Fibroblast of pulmonary artery (primary cell): ENCODE data around the gene LMAN1L.
A peak's percentile ranks its signal among the peaks of the same experiment; 100 is the strongest.

Source experiments
- DNase-seq: peaks from one replicate; pipeline ENCODE4 v3.0.0-alpha.2; 2010; ENCODE audit warnings: low read depth
- H3K4me3 ChIP-seq: replicated peaks from 2 replicates; pipeline ENCODE4 v1.5.1; 2011; ENCODE audit warnings: low read depth, mild to moderate bottlenecking, control low read depth, low read length, moderate library complexity
- TF ChIP-seq, protein P1 (sequence below): IDR thresholded peaks from 2 replicates; pipeline ENCODE4 v1.5.1; 2011; ENCODE audit warnings: mild to moderate bottlenecking, control low read depth, low read length, inconsistent platforms; ENCODE audit errors: missing control alignments

LMAN1L gene

DNA sequence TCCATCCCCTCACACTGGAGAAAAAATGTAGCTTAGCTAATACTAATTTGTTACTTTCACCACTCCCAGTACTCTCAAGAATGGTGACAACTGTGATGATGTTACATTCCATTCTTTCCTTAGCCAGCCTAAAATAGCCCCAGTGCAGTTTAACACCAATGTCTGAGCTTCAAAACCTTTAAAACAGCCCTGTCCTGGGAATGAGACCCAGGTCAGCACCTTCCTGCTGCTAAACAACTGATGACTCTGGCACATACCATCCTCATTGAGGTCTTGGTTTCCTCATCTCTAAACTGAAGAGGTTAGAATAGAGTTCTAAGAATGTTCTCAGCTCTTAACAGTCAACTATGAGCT is 56.7 kb downstream of the LMAN1L start:
- TF ChIP-seq, protein P1, sequence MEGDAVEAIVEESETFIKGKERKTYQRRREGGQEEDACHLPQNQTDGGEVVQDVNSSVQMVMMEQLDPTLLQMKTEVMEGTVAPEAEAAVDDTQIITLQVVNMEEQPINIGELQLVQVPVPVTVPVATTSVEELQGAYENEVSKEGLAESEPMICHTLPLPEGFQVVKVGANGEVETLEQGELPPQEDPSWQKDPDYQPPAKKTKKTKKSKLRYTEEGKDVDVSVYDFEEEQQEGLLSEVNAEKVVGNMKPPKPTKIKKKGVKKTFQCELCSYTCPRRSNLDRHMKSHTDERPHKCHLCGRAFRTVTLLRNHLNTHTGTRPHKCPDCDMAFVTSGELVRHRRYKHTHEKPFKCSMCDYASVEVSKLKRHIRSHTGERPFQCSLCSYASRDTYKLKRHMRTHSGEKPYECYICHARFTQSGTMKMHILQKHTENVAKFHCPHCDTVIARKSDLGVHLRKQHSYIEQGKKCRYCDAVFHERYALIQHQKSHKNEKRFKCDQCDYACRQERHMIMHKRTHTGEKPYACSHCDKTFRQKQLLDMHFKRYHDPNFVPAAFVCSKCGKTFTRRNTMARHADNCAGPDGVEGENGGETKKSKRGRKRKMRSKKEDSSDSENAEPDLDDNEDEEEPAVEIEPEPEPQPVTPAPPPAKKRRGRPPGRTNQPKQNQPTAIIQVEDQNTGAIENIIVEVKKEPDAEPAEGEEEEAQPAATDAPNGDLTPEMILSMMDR = no peak
- no peak overlapping the region for H3K4me3 ChIP-seq

DNA sequence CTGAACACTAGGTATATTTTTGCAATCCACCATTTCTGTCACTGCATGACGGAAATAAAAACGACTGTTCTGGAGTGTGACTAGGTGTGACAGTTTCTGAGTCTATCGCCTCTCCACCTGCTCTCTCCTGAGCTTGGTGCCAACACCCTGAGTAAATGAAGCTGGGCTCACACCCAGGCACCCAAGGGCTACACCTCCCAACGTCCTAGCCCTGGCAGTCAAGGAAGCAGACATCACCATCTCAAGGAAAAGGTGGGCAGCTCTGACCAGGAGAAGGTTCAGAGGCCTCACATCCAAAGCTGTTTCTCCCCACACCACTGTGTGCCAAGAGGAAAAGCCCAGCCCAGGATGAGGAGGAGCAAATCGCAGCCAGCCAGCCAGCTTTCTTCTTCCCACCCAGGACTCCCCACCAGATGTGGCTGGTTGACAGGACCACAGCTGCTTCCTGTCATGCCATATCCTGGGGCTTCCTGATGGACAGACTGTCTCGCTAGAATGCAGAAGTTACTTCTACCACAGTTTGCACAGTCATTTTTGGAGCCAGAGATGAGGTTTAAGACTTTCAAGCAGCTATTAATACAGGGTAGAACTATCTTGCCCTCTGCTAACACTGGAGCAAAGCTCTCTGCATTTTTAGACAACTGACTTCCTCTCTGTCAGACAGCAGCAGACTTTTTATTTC is 57.2 kb downstream of the LMAN1L start:
- TF ChIP-seq, protein P1 = no peak

More for the DNA sequence above, 56.7 kb downstream of the LMAN1L start:
- no peak for DNase-seq

DNA sequence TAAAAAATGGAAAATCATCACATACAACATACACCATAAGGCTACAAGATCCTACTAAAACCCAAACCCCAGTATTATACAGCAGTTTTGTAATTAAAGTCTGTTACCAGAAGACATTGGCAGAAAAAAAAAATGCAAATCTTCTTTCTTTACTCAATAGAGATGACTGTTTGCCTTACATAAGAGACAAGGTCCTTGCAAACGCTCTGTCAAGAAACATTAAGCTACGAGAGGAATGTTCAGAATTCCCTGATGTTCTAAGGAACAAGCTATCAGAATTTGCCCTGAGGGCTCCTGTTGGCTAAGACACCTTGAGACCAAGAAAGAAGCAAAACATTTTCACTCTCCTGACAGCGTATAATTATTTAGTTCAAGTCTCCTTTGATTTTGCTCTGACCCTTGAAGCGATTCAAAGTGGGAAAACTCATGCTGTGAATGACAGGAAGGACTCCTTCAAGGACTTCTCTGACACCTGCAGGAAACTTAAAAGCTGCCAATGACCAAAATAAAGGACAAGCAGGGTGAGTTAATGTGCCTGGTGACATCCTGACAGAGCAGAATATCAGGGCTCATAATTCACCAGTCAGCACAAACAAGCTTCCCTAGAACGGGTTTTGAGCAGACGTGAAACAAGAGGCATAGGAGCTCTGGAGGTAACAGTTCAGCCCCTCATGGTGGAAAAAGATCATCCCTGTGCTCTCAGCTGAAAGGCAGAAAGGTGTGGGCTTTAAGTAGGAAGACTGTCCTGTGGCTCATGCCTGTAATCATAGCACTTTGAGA is 58.0 kb downstream of the LMAN1L start:
- TF ChIP-seq, protein P1 = no peak
- no peak overlapping the region for H3K4me3 ChIP-seq
- peak; percentile 10 for DNase-seq

More for the DNA sequence above, 57.2 kb downstream of the LMAN1L start:
- no peak overlapping the region for H3K4me3 ChIP-seq
- DNase-seq = peak; percentile 65

DNA sequence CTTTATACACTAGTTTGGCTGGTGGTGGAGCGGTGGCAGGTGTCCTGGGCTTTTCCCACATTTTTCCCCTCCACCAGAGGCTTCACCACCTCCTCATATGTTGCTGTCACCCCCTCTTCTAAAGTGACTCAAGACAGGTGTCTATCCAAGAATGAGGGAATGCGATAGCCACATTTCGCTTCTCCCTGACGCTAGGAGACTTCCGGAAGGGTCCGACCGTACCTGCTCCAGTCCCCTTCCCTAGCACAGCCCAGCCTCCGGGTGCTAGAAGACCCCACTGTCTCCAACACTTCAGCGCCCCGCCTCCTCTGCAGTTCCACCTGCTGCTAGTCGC is 60.0 kb downstream of the LMAN1L start:
- H3K4me3 ChIP-seq = peak overlapping the region; percentile 71
- DNase-seq = no peak
- TF ChIP-seq, protein P1 = no peak

DNA sequence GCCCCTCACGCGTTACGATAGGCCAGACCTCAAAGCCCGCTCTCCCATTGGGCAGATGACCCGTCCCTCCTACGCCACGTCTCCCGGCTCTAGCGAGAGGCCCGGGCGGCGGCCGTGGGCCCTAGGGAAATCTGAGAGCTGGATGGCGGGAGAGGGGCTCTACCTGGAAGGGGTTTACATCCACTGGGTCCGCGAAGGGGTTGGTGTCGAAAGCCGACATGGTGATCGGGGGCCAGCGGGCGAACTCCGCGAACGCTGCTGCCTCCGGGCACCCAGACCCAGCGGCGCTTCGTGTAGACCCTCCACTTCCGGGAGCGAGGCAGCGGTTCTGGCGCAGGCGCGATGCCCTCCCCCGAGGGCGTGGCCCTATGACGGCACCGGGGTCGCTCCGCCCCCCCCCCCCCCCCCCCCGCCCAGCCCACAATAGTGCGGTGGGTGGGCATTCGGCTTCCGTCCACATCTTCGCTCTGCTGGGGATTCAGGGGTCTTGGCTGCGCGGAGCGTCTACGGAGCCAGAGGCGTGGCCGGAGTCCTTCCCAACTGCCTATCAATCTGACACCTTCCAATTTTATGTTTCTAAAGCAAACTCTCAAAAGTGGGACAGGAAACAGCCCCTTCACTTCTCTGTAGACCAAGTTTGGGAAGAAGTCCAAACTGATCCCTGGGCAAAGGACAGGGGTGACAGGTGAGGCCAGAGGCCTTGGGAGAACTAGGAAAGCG is 60.6 kb downstream of the LMAN1L start, which contains the start of gene SCAMP2:
SCAMP2 (minus strand) TSS at position 330 of the 720 bp plus-strand sequence; CDS start at position 220, 110 bp downstream.
- TF ChIP-seq, protein P1 = no peak
- H3K4me3 ChIP-seq = peak within 1 kb of the TSS; percentile 71
- DNase-seq = peak; percentile 95

DNA sequence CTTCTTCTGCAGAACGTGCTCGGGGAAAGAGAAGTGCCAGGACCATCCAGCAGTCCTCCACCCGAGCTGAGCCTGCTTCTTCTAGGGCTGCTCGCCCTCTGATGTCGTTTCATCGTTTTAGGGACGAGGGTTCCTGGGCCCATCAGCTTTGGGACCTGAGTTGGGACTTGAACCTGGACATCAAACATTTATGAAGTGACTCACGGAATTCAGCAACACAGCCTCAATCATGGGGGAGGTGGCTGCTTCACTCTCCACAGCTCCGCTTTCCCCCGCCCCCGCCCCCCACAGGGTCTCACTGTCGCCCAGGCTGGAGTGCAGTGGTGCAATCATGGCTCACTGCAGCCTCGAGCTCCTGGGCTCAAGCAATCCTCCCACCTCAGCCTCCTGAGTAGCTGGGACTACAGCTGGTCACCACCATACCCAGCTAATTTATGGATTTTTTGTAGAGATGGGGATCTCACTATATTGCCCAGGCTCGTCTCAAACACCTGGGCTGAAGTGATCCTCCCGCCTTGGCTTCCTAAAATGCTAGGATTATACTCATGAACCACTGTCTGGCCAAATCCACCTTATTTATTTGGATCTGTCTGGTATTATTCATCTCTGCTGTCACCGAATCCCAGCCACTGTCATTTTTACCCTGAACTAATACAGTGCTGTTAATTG is 61.3 kb downstream of the LMAN1L start:
- H3K4me3 ChIP-seq = peak overlapping the region; percentile 71
- TF ChIP-seq, protein P1 = no peak
- DNase-seq = peak; percentile 13
